ENCODE results near the gene ORM1. TPM values are rescaled to one million over a fixed set of nuclear protein-coding genes. Genes with fewer than 3 reads are reported as not detected.

The ORM1 gene
- total RNA-seq, 1 experiment from 2014 or later, result 4.4 TPM

- no peaks in the 10 kb centered on the region for H3K27me3 Mint-ChIP-seq (ENCODE audit: low read depth)
- Histone ChIP-seq H3K56ac (ENCODE audit: insufficient read length, low read depth, low read length) (no peak overlapping the region), H3K9ac (ENCODE audit: extremely low read depth, insufficient read length, low read length) (no peak overlapping the region), H4K8ac (replicated peaks; ENCODE audit: insufficient read length, low read depth, low read length) (no peak overlapping the region), H4K20me1 (ENCODE audit: control insufficient read depth, insufficient read depth, insufficient read length) (no peaks in the 10 kb centered on the region), H3T11ph (ENCODE audit: low read length) (no peak overlapping the region), H2BK5ac (ENCODE audit: insufficient read length, low read length) (no peak overlapping the region), H3K18ac (ENCODE audit: insufficient read length, low read depth, low read length) (no peak overlapping the region), H4K5ac (ENCODE audit: insufficient read length, low read depth, low read length) (no peak overlapping the region), H3K4me1 (ENCODE audit: insufficient read depth, low read length) (0 out of 2 replicates have a peak, but pooled peaks cover 3% of the 10 kb centered on the region), H3K9me3 (ENCODE audit: control insufficient read depth, low read depth, low read length) (peaks cover 5% of the 10 kb centered on the region), H2AK5ac (ENCODE audit: insufficient read length, low read length) (no peak overlapping the region), H3K23ac (ENCODE audit: insufficient read length, low read depth, low read length) (no peak overlapping the region), H2BK20ac (ENCODE audit: low read depth, low read length, poor library complexity, severe bottlenecking) (no peak overlapping the region), H3K79me2 (ENCODE audit: insufficient read depth, low read length) (no peaks in the 10 kb centered on the region), H3K27me3 (ENCODE audit: insufficient read depth, low read length) (no peaks in the 10 kb centered on the region), H3K79me1 (ENCODE audit: insufficient read depth, low read depth, low read length, poor library complexity, severe bottlenecking) (no peaks in the 10 kb centered on the region), H3K27ac (ENCODE audit: insufficient read length, low read depth, low read length) (no peak overlapping the region), H3K4ac (ENCODE audit: low read depth, low read length) (no peak overlapping the region), H2BK120ac (ENCODE audit: low read depth, low read length, poor library complexity, severe bottlenecking) (no peak overlapping the region), H3K23me2 (ENCODE audit: insufficient read length, low read depth, low read length, poor library complexity, severe bottlenecking) (no peaks in the 10 kb centered on the region), H2BK12ac (ENCODE audit: insufficient read length, low read depth, low read length) (no peak overlapping the region), H3K14ac (ENCODE audit: insufficient read depth, low read length) (no peak overlapping the region), H2BK15ac (ENCODE audit: low read depth, low read length) (no peak overlapping the region), H2AFZ (ENCODE audit: low read length) (no peak overlapping the region), H4K91ac (ENCODE audit: insufficient read length, low read depth, low read length) (no peak overlapping the region), H3K4me2 (ENCODE audit: insufficient read depth, insufficient read length, low read length) (no peak overlapping the region)
- no CpG with 5 or more reads among the region's 12 CpGs for WGBS (ENCODE audit: extremely low coverage, insufficient read length, low lambda C conversion rate)
- peaks cover 11 to 18% of the 10 kb centered on the region in 2 experiments for H3K4me1 Mint-ChIP-seq
- H3K9me3 Mint-ChIP-seq, result peaks cover 15 to 17% of the 10 kb centered on the region in 2 experiments; a peak in 4 of 5 replicates
- peak; percentile 79 for DNase-seq
- no peak overlapping the region; a peak in 1 of 7 replicates for H3K27ac Mint-ChIP-seq
- no peak overlapping the region; a peak in 1 of 5 replicates for H3K4me3 Mint-ChIP-seq
- peaks cover 28 to 38% (median 33%) of the 10 kb centered on the region in 3 experiments for H3K36me3 Mint-ChIP-seq (ENCODE audit: insufficient read depth in 1 of 3, low read depth in 3 of 3)
- TF ChIP-seq CTCF (conservative IDR thresholded peaks at IDR 0.05), result peak; percentile 94
These were observed 31.8 kb upstream of the ORM1 start for GRCh38 chr9:114291064-114291474.
